Osteoblast (primary cell): ENCODE measurements around the gene SLC25A21. TPM values are rescaled to one million over a fixed set of nuclear protein-coding genes. Genes with fewer than 3 reads are reported as not detected.

Experiments
- DNase-seq: peaks from one replicate; pipeline ENCODE4 v3.0.0; 2011; ENCODE audit warnings: low spot score, mixed read lengths; ENCODE audit not compliant: insufficient read length; ENCODE audit errors: missing footprints
- H2AFZ ChIP-seq: 2 replicates; pipeline ENCODE4 v1.6.0; 2011; ENCODE audit warnings: mild to moderate bottlenecking, low read length
- H3K27ac ChIP-seq: 2 replicates; pipeline ENCODE4 v1.5.1; 2011; ENCODE audit warnings: mild to moderate bottlenecking, low read depth, low read length, moderate library complexity
- H3K27me3 ChIP-seq: 2 replicates; pipeline ENCODE4 v1.6.0; 2012; ENCODE audit warnings: mild to moderate bottlenecking, control low read depth, inconsistent platforms, low read length, moderate library complexity; ENCODE audit not compliant: insufficient read depth
- H3K36me3 ChIP-seq: 2 replicates; pipeline ENCODE4 v1.5.1; 2011; ENCODE audit warnings: mild to moderate bottlenecking, low read length, control low read depth, moderate library complexity; ENCODE audit not compliant: insufficient read depth
- H3K4me1 ChIP-seq: 2 replicates; pipeline ENCODE4 v1.5.1; 2011; ENCODE audit warnings: mild to moderate bottlenecking, low read length, control low read depth, moderate library complexity; ENCODE audit not compliant: insufficient read depth
- H3K4me2 ChIP-seq: 2 replicates; pipeline ENCODE4 v1.6.0; 2011; ENCODE audit warnings: mild to moderate bottlenecking, low read length; ENCODE audit not compliant: insufficient read depth
- H3K4me3 ChIP-seq: fragments of 200-600 bp; sonication (generic); 3 replicates; pipeline ENCODE4 v1.5.1; 2012; ENCODE audit warnings: mild to moderate bottlenecking, low read length, inconsistent platforms; ENCODE audit not compliant: insufficient read depth
- H3K79me2 ChIP-seq: 2 replicates; pipeline ENCODE4 v1.6.0; 2012; ENCODE audit warnings: mild to moderate bottlenecking, low read length, control low read depth, inconsistent platforms; ENCODE audit not compliant: insufficient read depth
- H3K9me3 ChIP-seq: 2 replicates; pipeline ENCODE4 v1.5.1; 2011; ENCODE audit warnings: low read depth, low read length, control low read depth
- H4K20me1 ChIP-seq: 2 replicates; pipeline ENCODE4 v1.6.0; 2012; ENCODE audit warnings: mild to moderate bottlenecking, low read length, control low read depth; ENCODE audit not compliant: insufficient read depth
- total RNA-seq: library from RNA; depleted of rRNA; stranded (reverse); fragments of >200 nt; gene quantifications from 2 replicates; pipeline ENCODE4 v1.2.3, GENCODE V29; 2012
- TF ChIP-seq, protein P1 (sequence below): IDR thresholded peaks from 2 replicates; pipeline ENCODE4 v1.5.1; 2011; ENCODE audit warnings: mild to moderate bottlenecking, low read depth, low read length, moderate library complexity; ENCODE audit errors: extremely low read depth

SLC25A21 gene
- total RNA-seq, 1 donor, result 0.72 TPM

DNA sequence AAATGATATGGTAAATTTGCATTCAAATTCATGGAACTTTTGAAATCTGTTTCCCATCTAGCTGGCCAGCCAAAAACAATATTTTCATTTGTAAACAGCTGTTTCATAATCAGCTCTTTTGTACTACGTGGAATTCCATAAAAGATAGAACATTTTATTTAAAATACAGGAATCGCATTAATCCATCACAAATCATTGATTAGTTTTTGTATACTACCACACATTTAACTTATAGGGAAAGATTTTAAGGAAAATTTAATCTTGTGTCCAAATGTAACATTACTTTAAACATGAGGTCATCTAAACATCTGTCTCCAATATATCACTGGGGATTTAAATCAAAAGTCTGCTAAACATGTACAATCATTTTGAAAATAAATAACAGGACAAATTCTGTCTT lies 33.5 kb downstream of the SLC25A21 start:
- DNase-seq, result no peak
- Histone ChIP-seq H3K79me2 (no peaks in the 10 kb centered on the region), H3K9me3 (no peaks in the 10 kb centered on the region), H3K4me1 (no peaks in the 10 kb centered on the region), H3K4me2 (no peak overlapping the region), H3K36me3 (no peaks in the 10 kb centered on the region), H3K27ac (no peak overlapping the region), H3K4me3 (no peak overlapping the region), H3K27me3 (no peaks in the 10 kb centered on the region), H4K20me1 (no peaks in the 10 kb centered on the region), H2AFZ (no peak overlapping the region)
- TF ChIP-seq, protein P1, sequence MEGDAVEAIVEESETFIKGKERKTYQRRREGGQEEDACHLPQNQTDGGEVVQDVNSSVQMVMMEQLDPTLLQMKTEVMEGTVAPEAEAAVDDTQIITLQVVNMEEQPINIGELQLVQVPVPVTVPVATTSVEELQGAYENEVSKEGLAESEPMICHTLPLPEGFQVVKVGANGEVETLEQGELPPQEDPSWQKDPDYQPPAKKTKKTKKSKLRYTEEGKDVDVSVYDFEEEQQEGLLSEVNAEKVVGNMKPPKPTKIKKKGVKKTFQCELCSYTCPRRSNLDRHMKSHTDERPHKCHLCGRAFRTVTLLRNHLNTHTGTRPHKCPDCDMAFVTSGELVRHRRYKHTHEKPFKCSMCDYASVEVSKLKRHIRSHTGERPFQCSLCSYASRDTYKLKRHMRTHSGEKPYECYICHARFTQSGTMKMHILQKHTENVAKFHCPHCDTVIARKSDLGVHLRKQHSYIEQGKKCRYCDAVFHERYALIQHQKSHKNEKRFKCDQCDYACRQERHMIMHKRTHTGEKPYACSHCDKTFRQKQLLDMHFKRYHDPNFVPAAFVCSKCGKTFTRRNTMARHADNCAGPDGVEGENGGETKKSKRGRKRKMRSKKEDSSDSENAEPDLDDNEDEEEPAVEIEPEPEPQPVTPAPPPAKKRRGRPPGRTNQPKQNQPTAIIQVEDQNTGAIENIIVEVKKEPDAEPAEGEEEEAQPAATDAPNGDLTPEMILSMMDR, result no peak

DNA sequence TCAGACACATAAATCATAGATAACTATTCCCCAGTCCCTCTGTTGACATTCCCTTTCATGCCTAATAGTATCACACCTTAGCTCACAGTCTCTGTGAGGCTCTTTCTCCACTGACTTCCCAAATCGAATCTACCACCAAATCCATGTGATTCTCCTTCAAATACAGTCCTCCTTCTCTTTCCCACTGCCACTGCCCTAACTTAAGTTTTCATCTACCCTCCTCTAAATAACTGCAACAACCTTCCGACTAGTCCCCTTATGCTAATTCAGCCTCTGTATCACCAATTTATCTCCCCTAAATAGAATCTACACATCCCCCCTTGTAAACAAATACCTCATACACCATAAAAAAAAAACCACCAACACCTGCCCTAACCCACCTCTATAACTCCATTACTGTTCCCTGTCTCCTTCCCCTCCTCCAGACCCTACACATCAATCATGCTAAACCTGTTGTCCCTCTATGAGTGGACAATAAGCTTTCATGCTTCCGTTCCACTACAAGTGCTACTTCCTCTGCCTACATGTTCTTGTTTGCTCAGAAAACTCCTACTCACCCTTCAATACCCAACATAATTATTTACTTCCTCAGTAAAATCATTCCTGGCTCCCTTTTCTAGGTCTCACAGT lies 39.0 kb downstream of the SLC25A21 start:
- Histone ChIP-seq H3K4me3 (no peak overlapping the region), H4K20me1 (no peaks in the 10 kb centered on the region), H3K36me3 (no peaks in the 10 kb centered on the region), H3K27ac (no peak overlapping the region), H3K9me3 (no peaks in the 10 kb centered on the region), H3K4me2 (no peak overlapping the region), H3K27me3 (no peaks in the 10 kb centered on the region), H3K4me1 (no peaks in the 10 kb centered on the region), H3K79me2 (no peaks in the 10 kb centered on the region), H2AFZ (no peak overlapping the region)
- no peak for DNase-seq
- TF ChIP-seq, protein P1, result no peak

- Histone ChIP-seq H3K79me2 (no peaks in the 10 kb centered on the region), H2AFZ (no peak overlapping the region), H3K27ac (no peak overlapping the region), H3K4me2 (no peak overlapping the region), H3K9me3 (no peaks in the 10 kb centered on the region), H3K36me3 (no peaks in the 10 kb centered on the region), H3K27me3 (no peaks in the 10 kb centered on the region), H3K4me1 (no peaks in the 10 kb centered on the region), H3K4me3 (no peak overlapping the region), H4K20me1 (no peaks in the 10 kb centered on the region)
- TF ChIP-seq, protein P1, result no peak
- DNase-seq, result no peak
Measured at GRCh38 chr14:37131205-37131604, 41.2 kb downstream of the SLC25A21 start.

DNA sequence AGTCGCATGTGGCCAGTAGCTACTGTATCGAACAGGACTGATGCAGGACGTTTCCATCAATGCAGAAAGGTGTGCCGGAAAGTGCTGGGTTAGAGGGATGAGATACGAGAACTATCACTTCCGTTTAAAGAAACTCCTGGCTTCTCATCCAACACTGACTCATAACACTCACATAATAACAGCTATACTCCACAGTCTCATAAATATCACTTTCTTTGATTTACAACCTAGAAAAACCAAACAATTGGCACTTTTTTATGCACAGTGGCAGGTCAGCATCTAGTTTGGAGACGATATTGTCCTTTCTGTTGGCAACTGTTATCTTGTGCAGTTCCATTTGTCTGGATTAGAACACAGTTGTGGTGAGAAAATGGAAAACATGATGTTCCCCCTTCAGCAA lies 43.4 kb downstream of the SLC25A21 start:
- no peak for DNase-seq
- H2AFZ ChIP-seq, result no peak overlapping the region
- H4K20me1 ChIP-seq, result no peaks in the 10 kb centered on the region
- H3K79me2 ChIP-seq, result no peaks in the 10 kb centered on the region
- H3K9me3 ChIP-seq, result no peaks in the 10 kb centered on the region
- TF ChIP-seq, protein P1, result no peak
- H3K27me3 ChIP-seq, result no peaks in the 10 kb centered on the region
- no peaks in the 10 kb centered on the region for H3K4me1 ChIP-seq
- no peaks in the 10 kb centered on the region for H3K36me3 ChIP-seq
- H3K27ac ChIP-seq, result no peak overlapping the region
- no peak overlapping the region for H3K4me3 ChIP-seq
- no peak overlapping the region for H3K4me2 ChIP-seq
